ENCODE results near the gene JAKMIP1.

The JAKMIP1 gene

GRCh38 chr4:6200011-6200921, at the start of gene JAKMIP1:
JAKMIP1 (minus strand) TSS chr4:6200549; CDS start chr4:6112850, 87,699 bp downstream.
- peak; percentile 75 for DNase-seq (ENCODE audit: low read depth, low spot score)

GRCh38 chr4:6248394-6248793, 48.0 kb upstream of the JAKMIP1 start:
- DNase-seq (ENCODE audit: low read depth, low spot score) = no peak

GRCh38 chr4:6246170-6246634, 45.9 kb upstream of the JAKMIP1 start:
- no peak for DNase-seq (ENCODE audit: low read depth, low spot score)

GRCh38 chr4:6245246-6246169, 45.2 kb upstream of the JAKMIP1 start:
- no peak for DNase-seq (ENCODE audit: low read depth, low spot score)

GRCh38 chr4:6242271-6243029, 42.1 kb upstream of the JAKMIP1 start:
- DNase-seq (ENCODE audit: low read depth, low spot score) = no peak

GRCh38 chr4:6241062-6241845, 40.9 kb upstream of the JAKMIP1 start:
- no peak for DNase-seq (ENCODE audit: low read depth, low spot score)

- no peak for DNase-seq (ENCODE audit: low read depth, low spot score)
Observed at GRCh38 chr4:6239968-6240367, 39.6 kb upstream of the JAKMIP1 start.

DNA sequence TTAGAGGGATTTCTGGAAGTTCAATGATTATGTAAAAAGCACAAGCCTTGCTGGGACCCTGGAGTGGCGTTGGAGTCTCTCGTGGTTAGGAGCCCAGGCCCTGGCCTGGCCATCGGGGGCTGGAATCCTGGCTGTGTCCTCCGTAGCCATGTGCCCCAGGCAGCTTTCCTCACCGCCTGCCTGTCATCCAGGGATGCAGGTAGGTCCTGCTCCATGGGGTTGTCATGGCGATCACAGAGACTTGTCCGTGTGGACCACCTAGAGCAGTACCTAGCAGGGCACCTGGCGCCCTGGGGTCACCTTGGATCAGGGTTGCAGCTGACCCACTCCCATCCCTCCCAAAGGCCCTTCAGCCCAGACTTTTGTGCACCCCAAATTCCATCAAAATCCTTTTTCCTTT, 39.1 kb upstream of the JAKMIP1 start:
- no peak for DNase-seq (ENCODE audit: low read depth, low spot score)

GRCh38 chr4:6236816-6237390, 36.6 kb upstream of the JAKMIP1 start:
- DNase-seq (ENCODE audit: low read depth, low spot score) = no peak

GRCh38 chr4:6235901-6236640, 35.7 kb upstream of the JAKMIP1 start:
- no peak for DNase-seq (ENCODE audit: low read depth, low spot score)

DNA sequence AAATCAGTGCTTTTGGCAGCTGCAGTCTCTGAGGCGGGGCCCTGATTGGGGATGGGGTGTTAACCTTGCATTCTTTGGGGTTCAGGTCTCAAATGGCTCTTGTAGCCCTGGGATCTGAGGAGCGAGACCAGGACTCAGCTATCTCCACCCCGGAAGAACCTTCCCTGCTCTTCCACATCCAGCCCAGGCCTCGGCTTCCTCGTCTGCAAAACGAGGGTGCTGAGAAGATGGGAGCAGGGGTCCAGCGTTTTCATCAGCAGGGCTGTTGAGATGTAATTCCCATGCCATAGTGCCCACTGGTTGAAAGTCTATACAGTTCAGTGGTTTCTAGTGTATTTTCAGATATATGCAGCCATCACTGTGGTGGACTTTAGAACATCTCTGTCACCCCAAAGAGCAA, 34.7 kb upstream of the JAKMIP1 start:
- no peak for DNase-seq (ENCODE audit: low read depth, low spot score)

- no peak for DNase-seq (ENCODE audit: low read depth, low spot score)
Observed at GRCh38 chr4:6233929-6234328, 33.6 kb upstream of the JAKMIP1 start.

DNA sequence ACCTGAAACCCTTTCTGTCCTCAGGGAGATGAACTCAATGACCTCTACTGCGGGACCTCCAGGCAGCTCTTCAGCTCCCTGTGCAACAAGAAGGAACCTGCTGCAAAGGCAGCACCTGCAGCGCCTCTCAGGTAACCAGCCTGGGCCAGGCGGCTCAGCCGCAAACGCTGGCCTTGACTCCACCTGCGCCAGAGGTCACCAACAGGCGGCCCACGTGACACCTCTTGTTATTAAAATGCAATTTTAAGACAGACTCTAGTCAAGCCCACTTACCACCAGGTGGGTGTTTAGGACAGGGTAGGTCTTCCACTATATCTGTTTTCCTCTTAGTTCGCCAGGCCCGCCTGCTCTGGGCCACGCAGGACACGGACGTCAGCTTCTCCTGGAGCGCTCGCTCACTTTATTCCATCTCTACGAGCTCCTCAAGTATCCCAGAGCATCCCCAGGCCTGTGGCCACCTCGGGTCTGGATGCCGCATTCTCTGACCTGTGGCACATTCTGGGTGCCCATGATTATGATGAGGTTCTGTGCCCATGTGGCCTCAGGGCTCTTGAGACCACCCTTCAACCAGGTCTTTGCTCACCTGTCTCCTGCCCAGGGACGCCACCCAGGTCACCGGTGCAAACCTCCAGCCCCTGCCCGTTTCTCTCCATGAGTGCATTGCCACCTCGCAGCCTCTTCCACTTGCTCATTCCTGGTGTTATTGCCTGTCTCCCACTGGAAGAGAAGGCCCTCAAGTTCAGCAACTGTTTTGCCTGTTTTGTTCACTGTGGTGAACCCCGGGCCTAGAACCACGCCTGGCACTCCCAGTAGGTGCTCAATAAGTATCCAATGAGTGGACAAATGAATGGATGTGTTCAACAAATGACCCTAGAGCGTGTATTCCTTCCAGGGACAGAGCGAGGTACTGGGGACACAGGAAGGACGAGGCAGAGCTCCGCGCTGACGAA, 32.8 kb upstream of the JAKMIP1 start:
- no peak for DNase-seq (ENCODE audit: low read depth, low spot score)

- no peak for DNase-seq (ENCODE audit: low read depth, low spot score)
Observed at GRCh38 chr4:6231663-6232165, 31.4 kb upstream of the JAKMIP1 start.

GRCh38 chr4:6230827-6231662, 30.7 kb upstream of the JAKMIP1 start:
- no peak for DNase-seq (ENCODE audit: low read depth, low spot score)

- no peak for DNase-seq (ENCODE audit: low read depth, low spot score)
Observed at GRCh38 chr4:6230502-6230785, 30.1 kb upstream of the JAKMIP1 start.

- DNase-seq (ENCODE audit: low read depth, low spot score) = no peak
Observed at GRCh38 chr4:6229671-6230501, 29.5 kb upstream of the JAKMIP1 start.

Measured in activated CD4-positive, CD25-positive, alpha-beta regulatory T cell treated with anti-CD3 and anti-CD28 coated beads, Interleukin-2, amount 50 U/mL, for 16 hours (primary cell).